Fibroblast of peridontal ligament (primary cell): Measurements from ENCODE around the gene TMEM9B.
A peak's percentile ranks its signal among the peaks of the same experiment; 100 is the strongest.
"Not testable (repeated sequence)": the region's sequence is repeated elsewhere in the genome, so short reads cannot be mapped to it uniquely, and the experiment has no call there.

Source experiments
- DNase-seq: peaks from one replicate; pipeline ENCODE4 v3.0.0-alpha.2; 2010; ENCODE audit errors: extremely low read depth

The TMEM9B gene

GRCh38 chr11:8973121-8973520 lies 8.9 kb upstream of the TMEM9B start:
- no peak for DNase-seq

- no peak for DNase-seq
Observed at GRCh38 chr11:8971924-8972316, 7.7 kb upstream of the TMEM9B start.

- DNase-seq = no peak
Observed at GRCh38 chr11:8971196-8971923, 7.1 kb upstream of the TMEM9B start.

GRCh38 chr11:8967184-8967583 lies 2.9 kb upstream of the TMEM9B start:
- no peak for DNase-seq

GRCh38 chr11:8963569-8964323 lies 496 bp downstream of the TMEM9B start:
- no peak for DNase-seq

- peak; percentile 6 for DNase-seq
Observed at GRCh38 chr11:8962841-8963240, 1.4 kb downstream of the TMEM9B start.

- no peak for DNase-seq
Observed at GRCh38 chr11:8961401-8961800, 2.8 kb downstream of the TMEM9B start.

- peak; percentile 94 for DNase-seq
Observed at GRCh38 chr11:8959546-8960166, 4.6 kb downstream of the TMEM9B start.

- no peak for DNase-seq
Observed at GRCh38 chr11:8956860-8957259, 7.4 kb downstream of the TMEM9B start.

- no peak for DNase-seq
Observed at GRCh38 chr11:8948886-8949285, 15.4 kb downstream of the TMEM9B start.

GRCh38 chr11:8947230-8947943 lies 16.9 kb downstream of the TMEM9B start:
- DNase-seq = no peak

- DNase-seq = no peak
Observed at GRCh38 chr11:8942518-8943066, 21.6 kb downstream of the TMEM9B start, which contains the start of gene ASCL3. TSS of gene ASCL3 (minus strand) at chr11:8943016. CDS start at chr11:8938161, 4,855 bp downstream.

GRCh38 chr11:8941341-8942103 lies 22.7 kb downstream of the TMEM9B start:
- DNase-seq = no peak

GRCh38 chr11:8937659-8938058 lies 26.6 kb downstream of the TMEM9B start:
- no peak for DNase-seq

- DNase-seq = no peak
Observed at GRCh38 chr11:8937159-8937558, 27.1 kb downstream of the TMEM9B start.

GRCh38 chr11:8935789-8936188 lies 28.5 kb downstream of the TMEM9B start:
- DNase-seq = not testable (repeated sequence)

GRCh38 chr11:8934742-8935488 lies 29.3 kb downstream of the TMEM9B start:
- DNase-seq = peak; percentile 36

GRCh38 chr11:8933931-8934330 lies 30.3 kb downstream of the TMEM9B start:
- no peak for DNase-seq

GRCh38 chr11:8932564-8933180 lies 31.6 kb downstream of the TMEM9B start, which contains the start of gene C11orf16:
TSS of gene C11orf16 (minus strand) at chr11:8932947. CDS start at chr11:8932308, 639 bp downstream.
- no peak for DNase-seq
